DND-41 (cell line): Measurements from ENCODE around the gene OCA2.

Source experiments
- EZH2 ChIP-seq: IDR thresholded peaks from 3 replicates; pipeline ENCODE4 v1.6.1; 2012; ENCODE audit warnings: borderline replicate concordance, low read depth, mild to moderate bottlenecking, moderate library complexity, low read length, inconsistent platforms; ENCODE audit not compliant: severe bottlenecking
- TF ChIP-seq, protein P1 (sequence below): IDR thresholded peaks from 2 replicates; pipeline ENCODE4 v1.5.1; 2012; ENCODE audit warnings: borderline replicate concordance, low read length, moderate library complexity, mild to moderate bottlenecking; ENCODE audit not compliant: poor library complexity, severe bottlenecking; ENCODE audit errors: extremely low read depth

- TF ChIP-seq, protein P1, sequence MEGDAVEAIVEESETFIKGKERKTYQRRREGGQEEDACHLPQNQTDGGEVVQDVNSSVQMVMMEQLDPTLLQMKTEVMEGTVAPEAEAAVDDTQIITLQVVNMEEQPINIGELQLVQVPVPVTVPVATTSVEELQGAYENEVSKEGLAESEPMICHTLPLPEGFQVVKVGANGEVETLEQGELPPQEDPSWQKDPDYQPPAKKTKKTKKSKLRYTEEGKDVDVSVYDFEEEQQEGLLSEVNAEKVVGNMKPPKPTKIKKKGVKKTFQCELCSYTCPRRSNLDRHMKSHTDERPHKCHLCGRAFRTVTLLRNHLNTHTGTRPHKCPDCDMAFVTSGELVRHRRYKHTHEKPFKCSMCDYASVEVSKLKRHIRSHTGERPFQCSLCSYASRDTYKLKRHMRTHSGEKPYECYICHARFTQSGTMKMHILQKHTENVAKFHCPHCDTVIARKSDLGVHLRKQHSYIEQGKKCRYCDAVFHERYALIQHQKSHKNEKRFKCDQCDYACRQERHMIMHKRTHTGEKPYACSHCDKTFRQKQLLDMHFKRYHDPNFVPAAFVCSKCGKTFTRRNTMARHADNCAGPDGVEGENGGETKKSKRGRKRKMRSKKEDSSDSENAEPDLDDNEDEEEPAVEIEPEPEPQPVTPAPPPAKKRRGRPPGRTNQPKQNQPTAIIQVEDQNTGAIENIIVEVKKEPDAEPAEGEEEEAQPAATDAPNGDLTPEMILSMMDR, result no peak
- no peak for TF ChIP-seq EZH2
Measured at GRCh38 chr15:27826902-27827714, 272.0 kb downstream of the OCA2 start.
